GM19455 (cell line): ENCODE measurements around the gene TMEM94.
"Not testable (repeated sequence)": the region's sequence is repeated elsewhere in the genome, so short reads cannot be mapped to it uniquely, and the experiment has no call there.

Source experiments
- ATAC-seq: cut with Tn5 transposase; IDR thresholded peaks from one replicate; pipeline ENCODE4 v1.9.1; 2021; ENCODE audit not compliant: unreplicated experiment

Gene TMEM94

DNA sequence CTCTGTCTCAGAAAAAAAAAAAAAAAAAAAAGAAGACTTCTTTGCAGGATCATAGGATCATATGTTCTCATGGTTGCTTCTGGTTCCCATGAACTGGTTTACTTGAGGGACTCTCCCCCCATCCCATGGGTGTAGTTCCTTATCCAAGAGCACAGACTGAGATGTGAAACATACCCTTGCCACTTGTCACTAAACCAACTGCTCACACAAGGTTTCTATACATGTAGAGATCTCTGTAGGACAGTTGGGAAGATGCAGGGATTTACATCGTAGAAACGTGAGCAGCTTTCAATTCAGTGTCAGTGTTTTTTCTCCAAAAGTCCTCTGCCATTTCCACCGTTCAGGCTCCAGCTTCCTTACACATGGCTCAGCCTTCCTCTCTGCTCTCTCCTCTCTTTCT lies 11.1 kb upstream of the TMEM94 start:
- no peak for ATAC-seq

GRCh38 chr17:75445896-75446295 lies 10.5 kb upstream of the TMEM94 start:
- not testable (repeated sequence) for ATAC-seq

DNA sequence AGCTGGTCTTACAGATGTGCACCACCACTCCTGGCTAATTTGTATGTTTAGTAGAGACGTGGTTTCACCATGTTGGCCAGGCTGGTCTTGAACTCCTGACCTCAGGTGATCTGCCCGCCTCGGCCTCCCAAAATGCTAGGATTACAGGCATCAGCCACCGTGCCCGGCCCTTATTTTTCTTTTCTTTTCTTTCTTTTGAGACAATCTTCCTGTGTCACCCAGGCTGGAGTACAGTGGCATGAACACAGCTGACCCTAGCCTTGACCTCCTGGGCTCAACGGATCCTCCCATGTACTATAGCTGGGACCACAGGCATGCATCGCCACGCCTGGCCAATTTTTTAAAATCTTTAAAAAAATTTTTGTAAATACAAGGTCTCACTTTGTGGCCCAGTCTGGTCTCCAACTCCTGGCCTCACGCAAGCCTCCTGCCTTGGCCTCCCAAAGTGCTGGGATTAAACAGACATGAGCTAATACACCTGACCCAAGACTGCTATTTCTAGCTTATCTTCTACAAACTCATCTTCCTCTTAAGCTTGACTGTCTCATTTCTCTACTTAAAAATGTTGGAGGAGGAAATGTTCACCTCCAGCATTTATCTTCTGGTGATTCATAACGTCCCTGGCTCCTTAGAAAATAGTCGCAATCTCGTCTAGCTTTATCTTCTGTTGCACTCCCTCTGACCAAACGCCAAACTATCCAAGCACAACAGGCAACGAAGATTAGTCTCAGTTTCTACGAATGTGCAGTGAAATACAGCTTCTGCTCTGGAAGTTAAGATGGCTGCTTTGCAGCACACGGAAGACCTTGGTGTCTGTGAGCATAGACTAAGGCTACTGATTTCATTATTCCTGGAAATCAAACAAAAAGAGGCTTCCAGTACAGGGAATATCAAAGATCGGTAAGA lies 8.2 kb upstream of the TMEM94 start:
- ATAC-seq, result no peak

DNA sequence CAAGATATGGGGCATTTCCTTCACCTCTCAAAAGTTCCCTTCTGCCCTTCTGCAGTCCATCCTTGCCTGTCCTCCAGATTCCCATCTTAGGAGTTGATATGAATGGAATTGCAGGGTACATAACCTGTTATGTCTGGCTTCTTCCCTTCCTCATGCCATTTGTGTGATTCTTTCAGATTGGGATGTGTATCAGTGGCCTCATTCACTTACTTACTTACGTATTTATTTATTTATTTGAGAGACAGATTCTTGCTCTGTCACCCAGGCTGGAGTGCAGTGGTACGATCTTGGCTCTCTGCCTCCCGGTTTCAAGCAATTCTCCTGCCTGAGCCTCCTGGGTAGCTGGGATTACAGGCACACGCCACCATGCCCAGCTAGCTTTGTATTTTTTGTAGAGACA lies 6.2 kb upstream of the TMEM94 start:
- no peak for ATAC-seq

DNA sequence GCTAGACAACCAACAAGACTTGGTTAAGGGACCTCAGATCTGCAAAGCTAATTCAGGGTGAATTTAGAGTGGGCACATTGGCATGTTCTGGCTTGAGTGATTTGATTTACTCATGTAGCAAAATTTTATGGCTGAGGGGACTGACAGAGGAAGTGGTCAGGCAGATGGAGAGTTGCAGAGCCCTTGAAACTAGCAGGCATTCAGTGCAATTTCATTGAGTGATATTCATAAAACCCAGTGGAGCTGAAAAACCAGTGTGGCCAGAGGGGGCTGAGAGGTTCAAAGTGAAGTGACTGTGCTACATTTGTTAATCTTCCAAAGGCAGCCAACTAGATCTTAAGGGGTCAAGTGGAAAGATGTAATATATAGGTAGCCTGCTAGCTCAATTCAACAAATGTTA lies 2.2 kb upstream of the TMEM94 start:
- ATAC-seq, result no peak

- not testable (repeated sequence) for ATAC-seq
These were observed 1.8 kb upstream of the TMEM94 start for GRCh38 chr17:75454672-75455071.

DNA sequence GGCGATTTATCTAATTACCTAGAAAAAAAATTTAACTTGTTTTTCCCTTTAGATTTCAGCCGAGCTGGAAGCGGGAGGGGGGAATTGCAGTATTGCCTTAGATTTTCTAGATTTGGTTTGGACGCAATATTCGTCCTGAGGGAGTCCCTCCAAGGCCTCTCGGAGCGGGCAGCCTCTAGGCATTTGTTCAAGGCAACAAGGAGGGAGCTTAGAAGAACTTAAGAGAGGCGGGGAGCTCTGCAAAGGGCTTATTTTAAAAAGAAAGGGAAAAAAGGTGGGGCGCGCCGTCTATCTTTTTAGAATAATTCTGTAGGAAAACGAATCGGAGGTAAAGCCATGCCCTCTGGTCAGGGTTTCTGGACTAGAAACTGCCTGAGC lies 407 bp upstream of the TMEM94 start:
- peak; percentile 24 for ATAC-seq

- no peak for ATAC-seq
These were observed 716 bp downstream of the TMEM94 start for GRCh38 chr17:75457047-75457654.

- ATAC-seq, result no peak
These were observed 2.8 kb downstream of the TMEM94 start for GRCh38 chr17:75459246-75459589.

GRCh38 chr17:75459590-75460267 lies 3.3 kb downstream of the TMEM94 start:
- ATAC-seq, result no peak

GRCh38 chr17:75460295-75460694 lies 3.9 kb downstream of the TMEM94 start:
- no peak for ATAC-seq

GRCh38 chr17:75463603-75464002 lies 7.2 kb downstream of the TMEM94 start:
- no peak for ATAC-seq

DNA sequence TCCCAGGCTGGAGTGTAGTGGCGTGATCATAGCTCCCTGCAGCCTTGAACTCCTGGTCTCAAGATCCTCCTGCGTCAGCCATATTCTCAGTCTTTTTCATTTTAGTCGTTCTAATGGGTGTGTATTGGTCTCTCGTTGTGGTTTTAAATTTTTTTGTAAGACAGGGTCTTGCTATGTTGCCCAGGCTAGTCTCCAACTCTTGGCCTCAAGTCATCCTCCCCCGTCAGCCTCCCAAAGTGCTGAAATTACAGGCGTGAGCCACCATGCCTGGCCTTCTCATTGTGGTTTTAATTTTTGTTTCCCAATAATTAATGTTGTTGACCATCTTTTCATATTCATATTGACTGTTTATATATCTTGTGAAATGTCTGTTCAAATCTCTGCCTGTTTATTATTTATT lies 8.6 kb downstream of the TMEM94 start:
- no peak for ATAC-seq

GRCh38 chr17:75468291-75468754 lies 11.9 kb downstream of the TMEM94 start:
- no peak for ATAC-seq

GRCh38 chr17:75468779-75469373 lies 12.4 kb downstream of the TMEM94 start:
- no peak for ATAC-seq

GRCh38 chr17:75471207-75471606 lies 14.8 kb downstream of the TMEM94 start:
- no peak for ATAC-seq

DNA sequence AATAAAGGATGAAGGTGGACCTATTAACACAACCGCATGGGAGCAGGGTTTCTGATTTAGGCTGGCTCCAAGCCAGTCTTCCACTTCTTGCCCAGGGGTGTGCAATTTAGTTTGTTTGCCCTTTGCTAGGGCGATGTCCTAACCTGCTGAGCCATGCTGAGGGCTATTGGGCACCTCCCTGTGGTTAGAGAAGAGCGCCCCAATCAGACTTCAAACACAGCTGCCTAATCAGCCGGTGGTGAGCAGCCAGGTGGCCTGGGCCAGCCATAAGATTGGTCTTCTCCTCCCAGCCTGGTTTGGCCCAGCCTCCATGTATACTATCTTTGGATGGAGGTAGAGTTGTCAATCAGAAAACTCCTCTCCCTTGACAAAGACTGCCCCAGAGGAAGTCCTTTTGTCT lies 15.7 kb downstream of the TMEM94 start:
- no peak for ATAC-seq

- no peak for ATAC-seq
These were observed 16.8 kb downstream of the TMEM94 start for GRCh38 chr17:75473246-75473645.

- ATAC-seq, result no peak
These were observed 18.3 kb downstream of the TMEM94 start for GRCh38 chr17:75474736-75475135.

- no peak for ATAC-seq
These were observed 18.9 kb downstream of the TMEM94 start for GRCh38 chr17:75475144-75475835.

- ATAC-seq, result no peak
These were observed 19.4 kb downstream of the TMEM94 start for GRCh38 chr17:75475851-75476250.
